Astrocyte (in vitro differentiated cells and primary cell): ENCODE data around the gene TMPO.

Source experiments
- CTCF ChIP-seq: IDR thresholded peaks from 2 replicates; pipeline ENCODE4 v1.5.1; 2011; ENCODE audit warnings: low read depth, mild to moderate bottlenecking, inconsistent platforms, low read length, moderate library complexity; ENCODE audit not compliant: insufficient read depth
- EZH2 ChIP-seq: IDR thresholded peaks from 2 replicates; pipeline ENCODE4 v1.6.1; 2012; ENCODE audit warnings: mild to moderate bottlenecking, low read length, inconsistent platforms; ENCODE audit not compliant: insufficient read depth

GRCh38 chr12:98533723-98534251 is 18.4 kb downstream of the TMPO start:
- TF ChIP-seq CTCF (no peak), EZH2 (no peak)
